ENCODE results near the gene ANKS4B. TPM values are rescaled to one million over a fixed set of nuclear protein-coding genes. Genes with fewer than 3 reads are reported as not detected.

Gene ANKS4B
- total and polyA plus RNA-seq, 2 of the 8 experiments (the other 6 are each of a cell fraction or from before 2014, with no cell fraction given), result 0.06 to 0.15 TPM

GRCh38 chr16:21275529-21275928 is 42.0 kb downstream of the ANKS4B start:
- H3K4me1 ChIP-seq (replicated peaks in 1 of 4; ENCODE audit: control insufficient read depth in 3 of 4, insufficient read depth in 4 of 4, low read length in 3 of 4), result peaks cover 4 to 10% (median 6%) of the 10 kb centered on the region in 4 experiments; a peak in 5 of 7 replicates
- no peak overlapping the region for H4K8ac ChIP-seq (ENCODE audit: extremely low read depth, insufficient read depth, low read length)
- 94% methylated on average over 3 of the region's 3 CpGs; no CpG with 5 or more reads in 1 of the 2 experiments for WGBS, 2 experiments (ENCODE audit: extremely low coverage in 1 of 2, insufficient coverage in 1 of 2, insufficient read length in 1 of 2, insufficient replicate concordance in 2 of 2, low coverage in 1 of 2, low lambda C conversion rate in 2 of 2, missing lambda C conversion rate in 1 of 2)
- H4K20me1 ChIP-seq (replicated peaks in 1 of 2; ENCODE audit: control insufficient read depth in 1 of 2, insufficient read depth in 2 of 2, low read length in 2 of 2), result peaks cover 0 to 2% of the 10 kb centered on the region in 2 experiments
- H3K4me2 ChIP-seq (ENCODE audit: insufficient read depth in 1 of 2, low read depth in 2 of 2, low read length in 2 of 2), result no peak overlapping the region
- ChIA-PET POLR2A (ENCODE audit: partially characterized antibody) (no interaction called here), CTCF (ENCODE audit: partially characterized antibody) (interaction anchor here (0.5 to 6.7 kb wide), 7 partner anchors 10 to 813 kb away, joined by 3 to 57 read pairs (median 6); partner anchors contain the start of genes LDAF1 and ZP2)
- no peak overlapping the region for H4K91ac ChIP-seq (replicated peaks; ENCODE audit: insufficient read length, low read length)
- no peak overlapping the region for H3K4me3 ChIP-seq (ENCODE audit: extremely low read depth in 1 of 4, insufficient read depth in 2 of 4, low read depth in 3 of 4, low read length in 4 of 4)
- H3K27ac ChIP-seq (ENCODE audit: low read depth, low read length), result no peak overlapping the region
- H3K36me3 ChIP-seq (ENCODE audit: control insufficient read depth in 2 of 4, insufficient read depth in 4 of 4, low read length in 3 of 4), result no peaks in the 10 kb centered on the region
- TF ChIP-seq SIRT6 (IDR thresholded peaks at IDR 0.05; ENCODE audit: low read length), result no peak
- no peak for TF ChIP-seq SIN3A (conservative IDR thresholded peaks at IDR 0.05 in 1 of 2, IDR thresholded peaks at IDR 0.05 in 1 of 2; ENCODE audit: low read depth in 1 of 2, low read length in 2 of 2)
- no peak for TF ChIP-seq MAFK (IDR thresholded peaks at IDR 0.05; ENCODE audit: low read depth, low read length)
- no peak for TF ChIP-seq GABPA (IDR thresholded peaks at IDR 0.05; ENCODE audit: borderline replicate concordance, insufficient read depth, low read length)
- TF ChIP-seq ATF3 (IDR thresholded peaks at IDR 0.05; ENCODE audit: insufficient read depth, low read depth, low read length), result no peak
- TF ChIP-seq EZH2 (IDR thresholded peaks at IDR 0.05; ENCODE audit: low read depth, low read length, severe bottlenecking), result no peak
- no peak for TF ChIP-seq POU5F1 (IDR thresholded peaks at IDR 0.05; ENCODE audit: low read depth, low read length)
- no peak for TF ChIP-seq BRCA1 (IDR thresholded peaks at IDR 0.05; ENCODE audit: low read depth, low read length)
- no peak for TF ChIP-seq NANOG (IDR thresholded peaks at IDR 0.05; ENCODE audit: insufficient read depth, low read depth, low read length, poor library complexity, severe bottlenecking)
- no peak overlapping the region for H3K18ac ChIP-seq (ENCODE audit: extremely low read depth, low read length)
- FAIRE-seq (no peak), DNase-seq (ENCODE audit: low read depth in 1 of 2, low spot score in 2 of 2) (no peak)
- no peak overlapping the region for H3K56ac ChIP-seq (replicated peaks; ENCODE audit: insufficient read length, low read depth, low read length)
- no peak overlapping the region for H2BK15ac ChIP-seq (ENCODE audit: low read length)
- no peak overlapping the region for H2BK120ac ChIP-seq (replicated peaks; ENCODE audit: low read depth, low read length)
- no peak overlapping the region for H3K23ac ChIP-seq (ENCODE audit: insufficient read length)
- no peaks in the 10 kb centered on the region for H3K79me2 ChIP-seq (ENCODE audit: control insufficient read depth in 1 of 2, insufficient read depth in 2 of 2, low read length in 2 of 2)
- H2BK5ac ChIP-seq (ENCODE audit: low read depth, low read length), result no peak overlapping the region
- no peak overlapping the region for H2BK12ac ChIP-seq (ENCODE audit: low read depth, low read length)
- no peak overlapping the region for H2AK5ac ChIP-seq (ENCODE audit: low read depth, low read length)
- H3K9me3 ChIP-seq (ENCODE audit: insufficient read depth in 2 of 2, low read depth in 1 of 2, low read length in 1 of 2), result no peaks in the 10 kb centered on the region
- no peak overlapping the region for H4K5ac ChIP-seq (ENCODE audit: insufficient read length, low read depth, low read length)
- H2BK20ac ChIP-seq (ENCODE audit: low read length), result no peak overlapping the region
- H3K23me2 ChIP-seq (ENCODE audit: low read depth, low read length), result peaks cover 6% of the 10 kb centered on the region; the same call in 1 of the 2 replicates
- H2AFZ ChIP-seq (ENCODE audit: low read length), result no peak overlapping the region
- H3K9ac ChIP-seq (replicated peaks in 1 of 4; ENCODE audit: extremely low read depth in 1 of 4, low read depth in 3 of 4, low read length in 3 of 4), result no peak overlapping the region
- H3K27me3 ChIP-seq (replicated peaks in 1 of 4; ENCODE audit: control insufficient read depth in 3 of 4, extremely low read depth in 1 of 4, insufficient read depth in 3 of 4, low read length in 3 of 4), result peaks cover 0 to 7% (median 0%) of the 10 kb centered on the region in 4 experiments; a peak in 4 of 7 replicates
- no peak overlapping the region for H3K4ac ChIP-seq (replicated peaks; ENCODE audit: insufficient read length, low read depth, low read length)
- H3K14ac ChIP-seq (ENCODE audit: insufficient read length), result no peak overlapping the region
- no peaks in the 10 kb centered on the region for H3K79me1 ChIP-seq (ENCODE audit: low read depth, low read length)

Data from H1 (cell line).